Calu3 (cell line): ENCODE data around the gene STYXL1. TPM values are rescaled to one million over a fixed set of nuclear protein-coding genes. Genes with fewer than 3 reads are reported as not detected.

Experiments used
- BruUV-seq: library from RNA; stranded (reverse); fragments of 400-500 nt; replicated peaks from 2 replicates; lab custom pipeline; 2021; lab: Mats Ljungman, UMichigan
- CTCF ChIA-PET: fragments of 300-600 bp; sonication (Branson Sonifier 250); formaldehyde crosslinking; loops from one replicate; lab custom pipeline; 2022; ENCODE audit warnings: antibody characterized with exemption; lab: Charles Lee
- DNase-seq: peaks from one replicate; pipeline ENCODE4 v3.0.0; 2022
- H3K27ac Mint-ChIP-seq: one replicate; pipeline ENCODE4 v1.8.0; 2022; ENCODE audit warnings: mixed read lengths; ENCODE audit not compliant: unreplicated experiment
- H3K27me3 Mint-ChIP-seq: one replicate; pipeline ENCODE4 v1.8.0; 2022; ENCODE audit warnings: mixed read lengths; ENCODE audit not compliant: unreplicated experiment
- H3K36me3 Mint-ChIP-seq: one replicate; pipeline ENCODE4 v1.8.0; 2022; ENCODE audit warnings: mild to moderate bottlenecking, moderate library complexity, mixed read lengths; ENCODE audit not compliant: insufficient read depth, unreplicated experiment
- H3K4me1 Mint-ChIP-seq: one replicate; pipeline ENCODE4 v1.8.0; 2022; ENCODE audit warnings: mild to moderate bottlenecking, low read depth, mixed read lengths; ENCODE audit not compliant: unreplicated experiment
- H3K4me3 Mint-ChIP-seq: one replicate; pipeline ENCODE4 v1.8.0; 2022; ENCODE audit warnings: mild to moderate bottlenecking, low read depth, moderate library complexity, mixed read lengths; ENCODE audit not compliant: unreplicated experiment
- H3K9me3 Mint-ChIP-seq: one replicate; pipeline ENCODE4 v1.8.0; 2022; ENCODE audit warnings: low read depth, mixed read lengths; ENCODE audit not compliant: unreplicated experiment
- intact Hi-C: fragments of 100-400 bp; cut with micrococcal nuclease; formaldehyde crosslinking; loops from one replicate; pipeline ENCODE4 v1.10.0; 2022; ENCODE audit not compliant: unreplicated experiment
- total RNA-seq: library from RNA; stranded (reverse); gene quantifications from 2 replicates; pipeline ENCODE4 v1.2.3, GENCODE V29; 2022
- TF ChIP-seq, protein P1 (sequence below): fragments of 200-600 bp; IDR thresholded peaks from one replicate; pipeline ENCODE4 v1.8.0; 2022; ENCODE audit warnings: antibody characterized with exemption; ENCODE audit not compliant: unreplicated experiment

Gene STYXL1
- total RNA-seq, 1 experiment from 2014 or later = 39.9 TPM

DNA sequence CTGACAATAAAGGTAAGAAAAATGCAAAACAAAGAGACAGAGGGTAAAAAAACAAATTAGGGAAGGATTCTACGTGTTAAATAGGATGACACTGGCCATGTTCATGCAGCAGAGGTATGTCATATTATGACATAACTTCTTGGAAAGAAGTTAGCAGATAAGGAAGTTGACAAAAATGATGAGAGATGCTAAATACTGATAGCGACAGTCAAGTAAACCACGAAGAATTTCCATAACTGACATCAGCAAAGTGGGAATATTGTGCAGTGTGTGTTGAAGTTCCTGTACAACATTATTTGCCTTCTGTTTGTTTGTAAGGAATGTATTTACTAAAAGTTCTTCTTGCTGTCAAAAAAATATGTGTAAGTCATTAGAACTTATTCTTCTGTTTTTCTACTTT lies 29.6 kb upstream of the STYXL1 start:
- Mint-ChIP-seq H3K27me3 (no peaks in the 10 kb centered on the region), H3K9me3 (no peaks in the 10 kb centered on the region), H3K27ac (no peak overlapping the region), H3K4me1 (no peaks in the 10 kb centered on the region), H3K4me3 (no peak overlapping the region), H3K36me3 (no peaks in the 10 kb centered on the region)
- DNase-seq = no peak
- no TSS peak for BruUV-seq
- TF ChIP-seq, protein P1, sequence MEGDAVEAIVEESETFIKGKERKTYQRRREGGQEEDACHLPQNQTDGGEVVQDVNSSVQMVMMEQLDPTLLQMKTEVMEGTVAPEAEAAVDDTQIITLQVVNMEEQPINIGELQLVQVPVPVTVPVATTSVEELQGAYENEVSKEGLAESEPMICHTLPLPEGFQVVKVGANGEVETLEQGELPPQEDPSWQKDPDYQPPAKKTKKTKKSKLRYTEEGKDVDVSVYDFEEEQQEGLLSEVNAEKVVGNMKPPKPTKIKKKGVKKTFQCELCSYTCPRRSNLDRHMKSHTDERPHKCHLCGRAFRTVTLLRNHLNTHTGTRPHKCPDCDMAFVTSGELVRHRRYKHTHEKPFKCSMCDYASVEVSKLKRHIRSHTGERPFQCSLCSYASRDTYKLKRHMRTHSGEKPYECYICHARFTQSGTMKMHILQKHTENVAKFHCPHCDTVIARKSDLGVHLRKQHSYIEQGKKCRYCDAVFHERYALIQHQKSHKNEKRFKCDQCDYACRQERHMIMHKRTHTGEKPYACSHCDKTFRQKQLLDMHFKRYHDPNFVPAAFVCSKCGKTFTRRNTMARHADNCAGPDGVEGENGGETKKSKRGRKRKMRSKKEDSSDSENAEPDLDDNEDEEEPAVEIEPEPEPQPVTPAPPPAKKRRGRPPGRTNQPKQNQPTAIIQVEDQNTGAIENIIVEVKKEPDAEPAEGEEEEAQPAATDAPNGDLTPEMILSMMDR = no peak
- CTCF ChIA-PET = no interaction called here
- intact Hi-C loops = no loop called here

DNA sequence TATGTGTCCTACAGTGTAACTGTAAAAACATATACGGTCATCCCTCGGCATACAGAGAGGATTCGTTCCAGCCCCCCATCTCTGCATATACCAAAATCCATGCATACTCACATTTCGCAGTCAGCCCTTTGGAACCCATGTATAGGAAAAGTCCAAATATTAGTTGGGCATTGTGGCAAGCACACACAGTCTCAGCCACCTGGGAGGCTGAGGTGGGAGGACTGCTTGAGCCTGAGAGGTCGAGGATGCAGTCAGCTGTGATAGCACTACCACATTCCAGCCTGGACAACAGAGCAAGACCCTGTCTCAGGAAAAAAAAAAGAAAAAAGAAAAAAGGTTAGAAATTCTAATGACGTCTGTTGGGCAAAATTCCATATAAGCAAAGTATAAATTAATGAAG lies 29.2 kb upstream of the STYXL1 start:
- CTCF ChIA-PET = no interaction called here
- no peaks in the 10 kb centered on the region for H3K27me3 Mint-ChIP-seq

DNA sequence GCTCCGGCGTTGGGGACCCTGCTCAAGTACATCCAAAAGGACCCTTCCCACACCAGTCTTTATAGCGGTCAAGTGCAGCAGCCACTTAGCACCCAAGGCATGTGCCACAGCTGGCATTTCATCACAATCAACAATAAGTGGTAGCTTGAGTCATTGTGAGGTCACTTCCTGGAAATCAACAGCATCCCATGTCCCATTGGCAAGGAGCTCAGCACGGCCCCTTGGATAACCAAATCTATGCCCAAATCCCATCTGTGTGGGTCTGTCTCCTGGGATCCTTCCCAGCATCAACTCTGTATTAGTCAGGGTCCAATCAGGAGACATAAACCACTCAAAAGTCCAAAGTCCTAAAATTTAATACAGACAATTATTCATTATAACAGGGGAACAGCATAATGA lies 27.2 kb upstream of the STYXL1 start:
- TF ChIP-seq, protein P1 = no peak
- no TSS peak for BruUV-seq
- intact Hi-C loops = no loop called here
- Mint-ChIP-seq H3K36me3 (no peaks in the 10 kb centered on the region), H3K4me3 (no peak overlapping the region), H3K27ac (no peak overlapping the region), H3K27me3 (no peaks in the 10 kb centered on the region), H3K4me1 (no peaks in the 10 kb centered on the region), H3K9me3 (no peaks in the 10 kb centered on the region)
- no peak for DNase-seq
- CTCF ChIA-PET = no interaction called here

More for the DNA sequence above, 29.2 kb upstream of the STYXL1 start:
- intact Hi-C loops = no loop called here
- BruUV-seq = no TSS peak
- no peak for DNase-seq
- Mint-ChIP-seq H3K4me1 (no peaks in the 10 kb centered on the region), H3K27ac (no peak overlapping the region), H3K4me3 (no peak overlapping the region), H3K36me3 (no peaks in the 10 kb centered on the region), H3K9me3 (no peaks in the 10 kb centered on the region)
- TF ChIP-seq, protein P1 = no peak

DNA sequence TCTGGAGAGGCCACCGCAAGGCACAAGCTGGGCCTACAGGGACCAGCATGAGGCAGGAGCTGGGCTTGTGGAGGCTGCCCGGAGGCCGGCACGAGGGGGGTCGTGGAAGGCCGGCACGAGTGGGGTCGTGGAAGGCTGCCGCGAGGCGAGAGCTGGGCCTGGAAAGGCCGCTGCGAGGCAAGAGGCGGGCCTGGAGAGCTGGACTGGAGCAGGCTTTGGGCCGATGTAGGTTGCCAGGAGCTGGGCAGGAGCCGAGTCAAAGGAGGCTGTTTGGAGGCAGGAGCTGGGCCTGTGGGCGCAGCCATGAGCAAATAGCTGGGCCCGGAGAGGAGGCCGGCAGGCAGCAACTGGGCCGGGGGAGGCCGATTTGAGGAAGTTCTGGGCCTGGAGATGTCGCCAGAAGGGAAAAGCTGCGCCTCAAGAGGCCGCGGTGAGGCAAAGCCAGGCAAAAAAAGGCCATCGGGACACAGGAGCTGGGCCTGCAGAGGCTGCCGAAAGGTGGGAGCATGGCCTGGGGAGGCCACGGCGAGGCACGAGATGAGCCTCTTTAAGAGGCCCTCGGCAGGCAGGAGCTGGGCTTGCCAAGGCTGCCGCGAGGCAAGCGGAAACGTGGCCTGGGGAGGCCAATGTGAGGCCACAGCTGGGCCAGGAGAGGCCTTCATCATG lies 26.6 kb upstream of the STYXL1 start:
- intact Hi-C loops = no loop called here
- no peak overlapping the region for H3K27ac Mint-ChIP-seq
- no peaks in the 10 kb centered on the region for H3K27me3 Mint-ChIP-seq
- no TSS peak for BruUV-seq
- no peaks in the 10 kb centered on the region for H3K36me3 Mint-ChIP-seq
- H3K9me3 Mint-ChIP-seq = no peaks in the 10 kb centered on the region
- DNase-seq = no peak
- TF ChIP-seq, protein P1 = no peak
- CTCF ChIA-PET = no interaction called here
- H3K4me3 Mint-ChIP-seq = no peak overlapping the region
- no peaks in the 10 kb centered on the region for H3K4me1 Mint-ChIP-seq
